ENCODE data around the gene LYRM9. TPM values are rescaled to one million over a fixed set of nuclear protein-coding genes. Genes with fewer than 3 reads are reported as not detected.
"Not testable (repeated sequence)": the region's sequence is repeated elsewhere in the genome, so short reads cannot be mapped to it uniquely, and the experiment has no call there.

Gene LYRM9
- polyA plus RNA-seq, 3 donors, result 5.9 to 7.6 (median 6.3) TPM

DNA sequence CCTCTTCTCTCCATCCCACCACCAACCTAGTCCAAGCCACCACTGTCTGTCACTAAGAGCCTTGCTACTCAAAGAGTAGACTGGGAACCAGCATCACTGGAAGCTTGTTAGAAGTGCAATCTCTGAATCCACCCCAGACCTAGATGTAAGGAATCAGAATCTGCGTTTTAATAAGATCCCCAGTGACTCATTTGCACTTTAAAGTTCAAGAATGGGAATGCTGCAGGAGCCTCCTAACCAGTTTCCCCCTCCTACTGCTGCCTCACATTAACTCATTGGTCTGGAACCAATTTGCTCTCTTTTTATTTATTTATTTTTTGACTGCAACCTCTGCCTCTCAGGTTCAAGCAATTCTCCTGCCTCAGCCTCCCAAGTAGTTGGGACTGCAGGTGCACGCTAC is 19.8 kb upstream of the LYRM9 start:
- Histone ChIP-seq H3K27ac (ENCODE audit: low read depth in 1 of 2, low read length in 2 of 2) (no peak overlapping the region), H4K20me1 (ENCODE audit: insufficient read depth, low read length) (no peaks in the 10 kb centered on the region), H2AFZ (ENCODE audit: insufficient read depth, low read depth, low read length, poor library complexity, severe bottlenecking) (no peak overlapping the region), H3K9ac (ENCODE audit: insufficient read depth, low read length, poor library complexity, severe bottlenecking) (no peak overlapping the region), H3K4me2 (replicated peaks; ENCODE audit: extremely low read depth, low read length, poor library complexity, severe bottlenecking) (no peak overlapping the region), H3K4me3 (replicated peaks in 1 of 3; ENCODE audit: low read depth in 2 of 3, low read length in 3 of 3) (no peak overlapping the region), H3K27me3 (ENCODE audit: control insufficient read depth in 2 of 2, insufficient read depth in 2 of 2, low read length in 2 of 2) (no peaks in the 10 kb centered on the region), H3K36me3 (replicated peaks in 1 of 2; ENCODE audit: control insufficient read depth in 1 of 2, insufficient read depth in 2 of 2, low read length in 2 of 2) (no peaks in the 10 kb centered on the region), H3K79me2 (ENCODE audit: insufficient read depth, low read length) (no peaks in the 10 kb centered on the region), H3K9me3 (replicated peaks in 1 of 2; ENCODE audit: control insufficient read depth in 1 of 2, insufficient read depth in 1 of 2, low read length in 2 of 2) (no peaks in the 10 kb centered on the region), H3K4me1 (ENCODE audit: control insufficient read depth in 1 of 2, insufficient read depth in 2 of 2, low read length in 2 of 2) (no peaks in the 10 kb centered on the region)
- Mint-ChIP-seq H3K27me3 (ENCODE audit: low read depth in 3 of 3) (peaks cover 2% of the 10 kb centered on the region in 3 donors), H3K36me3 (no peaks in the 10 kb centered on the region), H3K4me1 (no peaks in the 10 kb centered on the region), H3K9me3 (peaks cover 0 to 3% (median 0%) of the 10 kb centered on the region in 7 donors), H3K4me3 (no peak overlapping the region), H3K27ac (no peak overlapping the region)
- intact Hi-C loops (cut with micrococcal nuclease), result no loop called here
- DNase-seq, result no peak
- 93% methylated on average over 2 of the region's 2 CpGs for WGBS (ENCODE audit: insufficient coverage)
- no peak for TF ChIP-seq CTCF (IDR thresholded peaks at IDR 0.05)

DNA sequence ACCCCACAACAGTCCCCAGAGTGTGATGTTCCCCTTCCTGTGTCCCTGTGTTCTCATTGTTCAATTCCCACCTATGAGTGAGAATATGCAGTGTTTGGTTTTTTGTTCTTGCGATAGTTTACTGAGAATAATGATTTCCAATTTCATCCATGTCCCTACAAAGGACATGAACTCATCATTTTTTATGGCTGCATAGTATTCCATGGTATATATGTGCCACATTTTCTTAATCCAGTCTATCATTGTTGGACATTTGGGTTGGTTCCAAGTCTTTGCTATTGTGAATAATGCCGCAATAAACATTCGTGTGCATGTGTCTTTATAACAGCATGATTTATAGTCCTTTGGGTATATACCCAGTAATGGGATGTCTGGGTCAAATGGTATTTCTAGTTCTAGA is 19.1 kb upstream of the LYRM9 start:
- H2AFZ ChIP-seq (ENCODE audit: insufficient read depth, low read depth, low read length, poor library complexity, severe bottlenecking); DNase-seq; H3K36me3 ChIP-seq (replicated peaks in 1 of 2; ENCODE audit: control insufficient read depth in 1 of 2, insufficient read depth in 2 of 2, low read length in 2 of 2); H3K9me3 ChIP-seq (replicated peaks in 1 of 2; ENCODE audit: control insufficient read depth in 1 of 2, insufficient read depth in 1 of 2, low read length in 2 of 2); H3K9me3 Mint-ChIP-seq; H3K4me2 ChIP-seq (replicated peaks; ENCODE audit: extremely low read depth, low read length, poor library complexity, severe bottlenecking); H3K36me3 Mint-ChIP-seq; H3K4me1 Mint-ChIP-seq; intact Hi-C loops (cut with micrococcal nuclease); H3K79me2 ChIP-seq (ENCODE audit: insufficient read depth, low read length); H3K27ac ChIP-seq (ENCODE audit: low read depth in 1 of 2, low read length in 2 of 2); H3K27me3 ChIP-seq (ENCODE audit: control insufficient read depth in 2 of 2, insufficient read depth in 2 of 2, low read length in 2 of 2); H3K4me3 ChIP-seq (replicated peaks in 1 of 3; ENCODE audit: low read depth in 2 of 3, low read length in 3 of 3); H3K4me1 ChIP-seq (ENCODE audit: control insufficient read depth in 1 of 2, insufficient read depth in 2 of 2, low read length in 2 of 2); H4K20me1 ChIP-seq (ENCODE audit: insufficient read depth, low read length); H3K27me3 Mint-ChIP-seq (ENCODE audit: low read depth in 3 of 3); H3K4me3 Mint-ChIP-seq; H3K27ac Mint-ChIP-seq; H3K9ac ChIP-seq (ENCODE audit: insufficient read depth, low read length, poor library complexity, severe bottlenecking): not testable (repeated sequence)
- no CpG with 5 or more reads among the region's 3 CpGs for WGBS (ENCODE audit: insufficient coverage)
